Mucosa of descending colon (tissue), 3 donors: ENCODE results near the gene GSE1. TPM values are rescaled to one million over a fixed set of nuclear protein-coding genes. Genes with fewer than 3 reads are reported as not detected.

ENCODE experiments used
- ATAC-seq: fragments of 200-7000 bp; cut with Tn5 transposase; one replicate; pipeline ENCODE4 v1.9.1; 2020; ENCODE audit warnings: mild to moderate bottlenecking, moderate library complexity
- DNase-seq, 3 donors: peaks; one replicate each; pipeline ENCODE4 v3.0.0-alpha.2; 2020
- H3K36me3 ChIP-seq: fragments of 200-600 bp; one replicate; pipeline ENCODE4 v1.8.0; 2021; ENCODE audit warnings: low read depth, mild to moderate bottlenecking
- H3K4me1 ChIP-seq: fragments of 200-600 bp; one replicate; pipeline ENCODE4 v1.8.0; 2021; ENCODE audit warnings: low read depth, mild to moderate bottlenecking
- H3K4me3 ChIP-seq: fragments of 200-600 bp; one replicate; pipeline ENCODE4 v1.8.0; 2021; ENCODE audit warnings: mild to moderate bottlenecking
- H3K9me3 ChIP-seq: fragments of 200-600 bp; one replicate; pipeline ENCODE4 v1.8.0; 2021; ENCODE audit warnings: mild to moderate bottlenecking
- intact Hi-C, 2 donors: fragments of 100-400 bp; cut with DNase I in 1 of 2; cut with micrococcal nuclease in 1 of 2; formaldehyde crosslinking; loops; one replicate each; pipeline versions ENCODE4 v1.11.0 to v1.11.1; 2022; cut with DNase I, micrococcal nuclease
- total RNA-seq, 3 donors: library from RNA; stranded (reverse); fragmentation: NEBNext Ultra II Directional in 2 of 3; extraction: Animal tissue kit (Norgen Biotek cat#: 25700) in 2 of 3; gene quantifications; one replicate each; pipeline versions ENCODE4 v1.2.1 to v1.2.4, GENCODE V29; 2021 to 2023
- TF ChIP-seq, protein P1 (sequence below): fragments of 200-600 bp; IDR thresholded peaks from one replicate; pipeline ENCODE4 v1.8.0; 2022; ENCODE audit warnings: antibody characterized with exemption, mild to moderate bottlenecking
- donor health status: DM: no; HTN: no; CAD: no; lungs with moderate emphysema.
- donor health status: DM: no; HTN: no; CAD: no.
- donor health status: DM: no; HTN: yes; CAD: no.

GSE1 gene
- total RNA-seq, 3 donors from 2014 or later, result 107 to 122 (median 107) TPM

DNA sequence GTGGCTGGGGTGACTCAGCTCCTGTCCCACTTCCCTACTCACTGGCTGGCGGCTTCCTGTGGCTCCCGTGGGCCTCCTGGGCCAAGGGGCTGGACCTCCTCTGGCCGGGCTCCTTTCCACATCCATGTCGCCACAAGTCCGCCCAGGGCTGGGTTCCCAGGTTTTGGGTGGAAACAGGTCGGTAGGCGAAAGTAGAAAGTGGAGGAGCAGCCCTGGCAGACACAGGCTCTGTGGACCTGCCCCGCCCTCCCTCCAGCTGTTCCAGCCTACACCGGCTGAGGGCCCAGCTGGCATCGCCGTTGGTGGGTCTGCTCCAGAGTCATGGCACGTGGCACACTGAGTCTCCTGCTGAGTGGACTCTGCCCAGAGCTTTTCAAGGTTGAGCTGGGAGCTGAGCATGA, 28.7 kb downstream of the GSE1 start:
- H3K4me1 ChIP-seq, result peaks cover 51% of the 10 kb centered on the region
- DNase-seq (peak; percentile 75 to 81 (median 81)), ATAC-seq (peak; percentile 75)
- no peaks in the 10 kb centered on the region for H3K9me3 ChIP-seq
- TF ChIP-seq, protein P1, sequence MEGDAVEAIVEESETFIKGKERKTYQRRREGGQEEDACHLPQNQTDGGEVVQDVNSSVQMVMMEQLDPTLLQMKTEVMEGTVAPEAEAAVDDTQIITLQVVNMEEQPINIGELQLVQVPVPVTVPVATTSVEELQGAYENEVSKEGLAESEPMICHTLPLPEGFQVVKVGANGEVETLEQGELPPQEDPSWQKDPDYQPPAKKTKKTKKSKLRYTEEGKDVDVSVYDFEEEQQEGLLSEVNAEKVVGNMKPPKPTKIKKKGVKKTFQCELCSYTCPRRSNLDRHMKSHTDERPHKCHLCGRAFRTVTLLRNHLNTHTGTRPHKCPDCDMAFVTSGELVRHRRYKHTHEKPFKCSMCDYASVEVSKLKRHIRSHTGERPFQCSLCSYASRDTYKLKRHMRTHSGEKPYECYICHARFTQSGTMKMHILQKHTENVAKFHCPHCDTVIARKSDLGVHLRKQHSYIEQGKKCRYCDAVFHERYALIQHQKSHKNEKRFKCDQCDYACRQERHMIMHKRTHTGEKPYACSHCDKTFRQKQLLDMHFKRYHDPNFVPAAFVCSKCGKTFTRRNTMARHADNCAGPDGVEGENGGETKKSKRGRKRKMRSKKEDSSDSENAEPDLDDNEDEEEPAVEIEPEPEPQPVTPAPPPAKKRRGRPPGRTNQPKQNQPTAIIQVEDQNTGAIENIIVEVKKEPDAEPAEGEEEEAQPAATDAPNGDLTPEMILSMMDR, result no peak
- H3K4me3 ChIP-seq, result no peak overlapping the region
- intact Hi-C loops, result no loop called here
- no peaks in the 10 kb centered on the region for H3K36me3 ChIP-seq

- intact Hi-C loops, result no loop called here
- Histone ChIP-seq H3K36me3 (no peaks in the 10 kb centered on the region), H3K4me3 (no peak overlapping the region), H3K4me1 (peaks cover 51% of the 10 kb centered on the region), H3K9me3 (no peaks in the 10 kb centered on the region)
- TF ChIP-seq, protein P1, result no peak
- DNase-seq (no peak), ATAC-seq (no peak)
Measured at GRCh38 chr16:85642762-85643358, 29.7 kb downstream of the GSE1 start.

- no peaks in the 10 kb centered on the region for H3K9me3 ChIP-seq
- DNase-seq (peak in 1 of 3 donors; percentile 37), ATAC-seq (peak; percentile 4)
- intact Hi-C loops, result no loop called here
- TF ChIP-seq, protein P1, result no peak
- H3K4me1 ChIP-seq, result peaks cover 51% of the 10 kb centered on the region
- no peak overlapping the region for H3K4me3 ChIP-seq
- H3K36me3 ChIP-seq, result no peaks in the 10 kb centered on the region
Measured at GRCh38 chr16:85643631-85644030, 30.5 kb downstream of the GSE1 start.

DNA sequence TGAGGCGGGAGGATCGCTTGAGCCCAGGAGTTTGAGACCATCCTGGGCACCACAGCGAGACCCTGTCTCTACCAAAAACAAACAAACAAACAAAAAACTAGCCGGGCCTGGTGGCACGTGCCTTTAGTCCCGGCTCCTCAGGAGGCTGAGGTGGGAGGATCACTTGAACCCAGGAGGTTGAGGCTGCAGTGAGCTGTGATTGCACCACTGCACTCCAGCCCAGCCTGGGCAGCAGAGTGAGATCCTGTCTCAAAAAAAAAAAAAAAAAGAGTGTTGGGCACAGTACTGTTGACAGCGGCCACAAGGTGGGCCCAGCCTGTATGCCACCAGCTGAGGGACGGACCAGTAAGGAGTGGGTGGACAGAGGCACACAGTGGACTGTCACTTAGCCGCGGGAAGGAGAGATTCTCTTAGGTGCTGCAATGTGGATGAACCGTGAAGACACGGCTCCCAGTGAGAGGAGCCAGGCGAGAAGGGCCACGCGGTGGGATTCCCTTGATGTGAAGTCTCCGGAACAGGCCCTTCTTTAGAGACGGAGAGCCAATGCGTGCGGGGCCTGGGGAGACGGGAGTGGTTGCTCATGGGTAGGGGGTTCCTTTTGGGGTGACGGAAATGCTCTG, 31.1 kb downstream of the GSE1 start:
- no peak for DNase-seq
- no peaks in the 10 kb centered on the region for H3K9me3 ChIP-seq
- no peak overlapping the region for H3K4me3 ChIP-seq
- TF ChIP-seq, protein P1, result no peak
- no peaks in the 10 kb centered on the region for H3K36me3 ChIP-seq
- H3K4me1 ChIP-seq, result peaks cover 49% of the 10 kb centered on the region
- intact Hi-C loops, result no loop called here
- ATAC-seq, result no peak

DNA sequence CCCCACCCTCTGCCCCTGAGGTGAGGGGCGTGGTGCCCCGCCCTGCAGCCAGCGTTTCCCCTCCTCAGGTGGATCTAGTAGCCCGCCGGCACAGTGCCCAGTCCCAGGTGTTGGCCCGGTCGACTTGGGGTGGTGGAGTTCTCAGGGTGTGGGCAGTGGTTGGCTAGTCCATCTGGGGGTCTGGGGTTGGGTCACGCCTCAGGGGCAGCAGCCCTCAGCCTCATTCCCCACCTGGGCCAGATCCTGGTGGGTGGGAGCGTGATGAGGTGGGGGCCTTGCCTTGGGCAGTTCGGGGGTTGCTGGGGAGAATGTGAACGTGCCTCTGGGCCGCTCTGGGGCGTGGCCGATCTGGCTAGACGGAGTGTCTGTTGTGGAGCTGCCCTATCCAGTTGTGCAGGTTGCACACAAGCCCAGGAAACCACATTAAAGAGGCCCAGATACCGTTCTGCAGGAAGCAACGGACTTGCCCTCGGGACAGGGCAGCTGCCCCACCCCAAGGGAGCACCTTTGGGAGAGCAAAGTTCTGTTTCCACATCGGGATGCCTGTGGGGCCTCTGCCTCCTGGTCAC, 32.0 kb downstream of the GSE1 start:
- Histone ChIP-seq H3K4me3 (no peak overlapping the region), H3K4me1 (peaks cover 46% of the 10 kb centered on the region), H3K9me3 (no peaks in the 10 kb centered on the region), H3K36me3 (no peaks in the 10 kb centered on the region)
- TF ChIP-seq, protein P1, result no peak
- DNase-seq (peak; percentile 60 to 82 (median 79)), ATAC-seq (peak; percentile 76)
- intact Hi-C loops, result no loop called here
